ENCODE data around the gene CRACR2A. TPM values are rescaled to one million over a fixed set of nuclear protein-coding genes. Genes with fewer than 3 reads are reported as not detected.

CRACR2A gene
- total RNA-seq, 4 donors from 2014 or later = 2.2 to 11.8 (median 5.0) TPM

DNA sequence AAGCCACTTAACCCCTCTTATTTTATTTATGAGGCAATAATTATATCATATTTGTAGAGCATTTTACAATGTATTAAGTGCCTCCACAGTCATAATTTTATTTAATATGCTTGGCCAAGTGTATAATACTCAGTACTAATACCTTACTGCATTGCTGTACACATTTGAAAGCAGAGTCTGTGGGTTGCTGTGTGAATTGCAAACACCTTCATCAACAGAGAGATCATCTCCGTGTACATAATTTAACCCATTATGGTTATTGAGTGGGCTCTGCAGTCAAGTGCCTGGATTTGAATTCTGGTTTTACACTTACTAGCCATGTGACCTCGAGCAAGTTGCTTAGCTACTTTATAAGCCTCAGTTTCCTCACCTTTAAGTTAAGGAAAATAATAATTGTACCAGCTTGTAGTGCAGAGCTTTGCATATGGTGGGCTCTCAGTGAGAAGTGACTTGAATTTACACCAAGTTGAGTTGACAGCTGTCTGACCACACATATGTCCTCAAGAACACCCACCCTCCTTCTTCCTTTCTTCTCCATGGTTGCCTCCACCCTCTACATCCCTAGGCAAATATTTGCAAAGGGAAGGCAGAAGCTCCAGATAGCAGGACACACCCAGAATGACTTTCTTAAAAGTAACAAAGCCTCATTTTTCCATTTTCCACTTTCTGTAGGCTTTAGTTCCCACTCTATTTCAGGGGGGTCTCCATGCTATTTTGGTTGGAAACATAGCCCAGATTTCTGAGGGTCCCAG, 12.3 kb downstream of the CRACR2A start:
- TF ChIP-seq, protein P1, sequence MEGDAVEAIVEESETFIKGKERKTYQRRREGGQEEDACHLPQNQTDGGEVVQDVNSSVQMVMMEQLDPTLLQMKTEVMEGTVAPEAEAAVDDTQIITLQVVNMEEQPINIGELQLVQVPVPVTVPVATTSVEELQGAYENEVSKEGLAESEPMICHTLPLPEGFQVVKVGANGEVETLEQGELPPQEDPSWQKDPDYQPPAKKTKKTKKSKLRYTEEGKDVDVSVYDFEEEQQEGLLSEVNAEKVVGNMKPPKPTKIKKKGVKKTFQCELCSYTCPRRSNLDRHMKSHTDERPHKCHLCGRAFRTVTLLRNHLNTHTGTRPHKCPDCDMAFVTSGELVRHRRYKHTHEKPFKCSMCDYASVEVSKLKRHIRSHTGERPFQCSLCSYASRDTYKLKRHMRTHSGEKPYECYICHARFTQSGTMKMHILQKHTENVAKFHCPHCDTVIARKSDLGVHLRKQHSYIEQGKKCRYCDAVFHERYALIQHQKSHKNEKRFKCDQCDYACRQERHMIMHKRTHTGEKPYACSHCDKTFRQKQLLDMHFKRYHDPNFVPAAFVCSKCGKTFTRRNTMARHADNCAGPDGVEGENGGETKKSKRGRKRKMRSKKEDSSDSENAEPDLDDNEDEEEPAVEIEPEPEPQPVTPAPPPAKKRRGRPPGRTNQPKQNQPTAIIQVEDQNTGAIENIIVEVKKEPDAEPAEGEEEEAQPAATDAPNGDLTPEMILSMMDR (IDR thresholded peaks at IDR 0.05) = no peak
- DNase-seq (ENCODE audit: low spot score) = no peak
- ATAC-seq (ENCODE audit: low FRiP score) = no peak

DNA sequence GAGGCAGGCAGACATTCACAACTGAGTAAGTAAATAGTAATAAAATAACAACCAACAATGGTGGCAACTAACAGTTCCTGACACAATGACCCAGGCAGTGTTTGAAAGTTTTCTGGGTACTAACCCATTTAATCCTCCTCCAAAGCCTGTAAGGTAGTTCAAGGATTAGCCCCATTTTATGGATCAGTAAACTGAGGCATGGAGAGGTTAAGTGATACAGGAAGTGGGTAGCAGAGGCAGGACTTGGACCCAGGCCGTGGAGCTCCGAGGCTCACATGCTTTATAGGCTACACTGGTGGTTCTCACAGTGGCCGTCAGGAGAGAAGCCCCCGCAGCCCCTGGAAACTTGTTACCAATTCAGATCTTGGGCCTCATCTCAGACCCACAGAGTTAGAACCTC, 17.5 kb downstream of the CRACR2A start:
- TF ChIP-seq, protein P1 (IDR thresholded peaks at IDR 0.05) = no peak
- ATAC-seq (ENCODE audit: low FRiP score) (no peak), DNase-seq (ENCODE audit: low spot score) (no peak)

DNA sequence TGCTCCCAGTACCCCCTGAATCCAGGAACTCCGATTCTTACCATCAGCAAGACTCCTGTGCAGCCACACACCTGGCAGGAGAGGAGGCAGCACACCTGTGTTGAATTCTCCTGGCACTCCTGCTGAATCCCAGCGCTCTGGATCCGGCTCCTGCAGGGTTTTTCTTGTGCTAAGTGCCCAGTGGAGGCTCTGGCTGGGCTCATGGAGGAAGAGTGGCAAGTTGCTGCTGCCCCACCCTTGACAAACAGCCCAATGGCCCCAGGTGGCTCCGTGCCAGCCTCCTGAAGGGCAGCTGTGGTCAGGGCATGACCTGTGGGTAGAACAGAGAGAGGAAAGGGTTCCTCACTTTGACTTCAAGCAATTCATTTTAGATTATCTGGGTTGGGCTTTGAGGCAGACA, 20.0 kb downstream of the CRACR2A start:
- TF ChIP-seq, protein P1 (IDR thresholded peaks at IDR 0.05) = no peak
- no peak for DNase-seq (ENCODE audit: low spot score)
- ATAC-seq (ENCODE audit: low FRiP score) = no peak

DNA sequence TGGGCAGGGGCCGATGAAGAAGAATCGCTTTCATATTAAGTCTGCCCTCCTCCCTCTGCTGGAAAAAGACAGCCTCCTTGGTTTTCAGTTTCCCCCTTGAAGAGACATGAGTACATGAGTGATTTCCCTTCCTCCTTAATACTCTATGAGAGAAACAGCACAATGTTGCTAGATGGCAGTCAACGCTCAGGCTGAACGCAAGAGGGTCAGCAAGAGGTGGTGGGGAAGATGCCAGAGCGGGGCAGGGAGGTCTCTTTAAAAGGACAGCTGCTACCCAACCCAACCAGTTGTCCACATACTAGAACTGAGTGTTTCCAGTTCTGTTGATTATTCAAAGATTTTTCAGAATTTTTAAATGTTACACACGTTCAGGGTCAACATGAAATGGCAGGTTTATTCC, 22.8 kb downstream of the CRACR2A start:
- no peak for ATAC-seq (ENCODE audit: low FRiP score)
- TF ChIP-seq, protein P1 (IDR thresholded peaks at IDR 0.05) = no peak
- DNase-seq (ENCODE audit: low spot score) = no peak

DNA sequence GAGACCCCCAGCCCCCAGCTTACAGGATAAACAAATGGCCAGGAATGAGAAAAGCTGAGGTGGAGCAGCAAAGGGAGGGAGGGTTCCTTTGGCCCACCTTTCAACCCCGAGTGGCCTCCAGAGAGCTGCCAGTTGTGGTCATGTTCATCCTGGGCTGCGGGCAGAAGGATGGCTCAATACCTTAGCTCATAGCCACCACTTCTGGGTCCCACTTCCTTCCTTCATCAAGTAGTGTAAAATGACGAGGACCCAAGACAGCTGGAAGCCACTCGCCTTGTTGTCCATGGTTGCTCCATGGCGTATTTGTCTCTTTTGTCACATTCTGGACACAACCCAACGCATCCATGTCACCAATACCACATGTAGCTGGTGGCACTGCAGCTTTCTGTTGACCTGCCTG, 24.2 kb downstream of the CRACR2A start:
- TF ChIP-seq, protein P1 (IDR thresholded peaks at IDR 0.05) = no peak
- DNase-seq (ENCODE audit: low spot score) (no peak), ATAC-seq (ENCODE audit: low FRiP score) (no peak)

DNA sequence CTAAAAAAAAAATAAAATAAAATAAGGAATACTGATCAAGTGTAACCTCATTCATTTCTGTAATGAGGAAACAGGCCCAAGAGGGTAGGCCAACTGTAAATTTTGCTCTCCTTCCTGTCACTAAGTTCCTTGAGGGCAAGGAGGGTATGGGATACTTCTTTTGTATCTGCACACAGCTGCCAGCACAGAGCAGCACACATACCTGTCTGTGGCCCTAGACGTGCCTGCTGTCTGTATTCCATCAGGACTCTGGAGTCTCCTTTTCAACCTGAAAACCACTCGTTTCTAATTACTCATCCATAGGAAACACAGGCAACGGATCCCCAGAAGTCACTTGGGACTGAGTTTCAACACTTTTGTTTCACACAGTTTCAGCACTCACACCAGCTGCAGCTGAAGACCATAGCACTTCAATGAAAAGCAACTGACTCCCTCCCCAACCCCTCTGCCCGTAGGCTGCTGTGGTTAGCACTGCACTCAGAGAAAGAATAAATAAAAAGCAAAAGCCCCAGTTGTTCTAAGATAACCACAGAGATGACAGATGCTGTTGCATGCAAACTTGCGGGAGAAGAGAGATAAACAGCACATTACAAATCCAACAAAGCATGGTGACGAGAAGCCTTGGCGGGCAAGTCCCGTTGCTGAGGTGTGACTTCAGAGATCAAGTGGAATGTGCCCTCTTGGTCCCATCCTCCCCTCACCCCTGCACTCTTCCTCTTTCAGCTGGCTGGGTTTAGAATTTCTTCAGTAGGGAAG, 24.9 kb downstream of the CRACR2A start:
- ATAC-seq (ENCODE audit: low FRiP score) (no peak), DNase-seq (ENCODE audit: low spot score) (no peak)
- TF ChIP-seq, protein P1 (IDR thresholded peaks at IDR 0.05) = no peak

Data from omental fat pad (tissue), 4 donors.